DOHH2 (cell line): ENCODE results near the gene SF3A2.

ENCODE experiments used
- H3F3A ChIP-seq: fragments of 200-600 bp; sonication (generic), shearing (Covaris generic); 2 replicates; pipeline ENCODE4 v1.6.0; 2016; ENCODE audit warnings: antibody characterized with exemption, mild to moderate bottlenecking; ENCODE audit not compliant: control insufficient read depth, insufficient read depth
- H3K27ac ChIP-seq: fragments of 200-600 bp; sonication (generic); 2 replicates; pipeline ENCODE4 v1.5.1; 2014; ENCODE audit warnings: low read depth, mild to moderate bottlenecking, low read length, moderate library complexity
- H3K27me3 ChIP-seq: fragments of 200-600 bp; sonication (generic); 2 replicates; pipeline ENCODE4 v1.6.1; 2014; ENCODE audit warnings: mild to moderate bottlenecking, low read length, mixed read lengths; ENCODE audit not compliant: control insufficient read depth
- H3K36me3 ChIP-seq: fragments of 200-600 bp; sonication (generic); 2 replicates; pipeline ENCODE4 v1.6.1; 2014; ENCODE audit warnings: mild to moderate bottlenecking, low read length, moderate library complexity, mixed read lengths; ENCODE audit not compliant: control insufficient read depth
- H3K4me1 ChIP-seq: fragments of 200-600 bp; sonication (generic); 2 replicates; pipeline ENCODE4 v1.6.1; 2014; ENCODE audit warnings: mild to moderate bottlenecking, low read length, mixed read lengths; ENCODE audit not compliant: control insufficient read depth
- H3K4me2 ChIP-seq: fragments of 200-600 bp; sonication (generic); 2 replicates; pipeline ENCODE4 v1.6.0; 2014; ENCODE audit warnings: mild to moderate bottlenecking, low read length, moderate library complexity
- H3K4me3 ChIP-seq: fragments of 200-600 bp; sonication (generic); 2 replicates; pipeline ENCODE4 v1.5.1; 2014; ENCODE audit warnings: mild to moderate bottlenecking, low read length, mixed read lengths
- H3K79me2 ChIP-seq: fragments of 200-600 bp; sonication (generic); 2 replicates; pipeline ENCODE4 v1.6.1; 2014; ENCODE audit warnings: mild to moderate bottlenecking, low read length, mixed read lengths; ENCODE audit not compliant: control insufficient read depth
- H3K9me2 ChIP-seq: fragments of 200-600 bp; sonication (generic); replicated peaks from 2 replicates; pipeline ENCODE4 v1.6.1; 2014; ENCODE audit warnings: mild to moderate bottlenecking, low read length, mixed read lengths; ENCODE audit not compliant: control insufficient read depth
- H3K9me3 ChIP-seq: fragments of 200-600 bp; sonication (generic); 2 replicates; pipeline ENCODE4 v1.6.1; 2014; ENCODE audit warnings: antibody characterized with exemption, low read length, mixed read lengths; ENCODE audit not compliant: control insufficient read depth, insufficient read depth
- H4K20me1 ChIP-seq: fragments of 200-600 bp; sonication (generic); 2 replicates; pipeline ENCODE4 v1.6.0; 2014; ENCODE audit warnings: low read depth, mild to moderate bottlenecking, antibody characterized with exemption, low read length, moderate library complexity; ENCODE audit not compliant: control insufficient read depth, insufficient read depth
- EZH2phosphoT487 ChIP-seq: fragments of 200-600 bp; sonication (generic); IDR thresholded peaks from 2 replicates; pipeline ENCODE4 v1.6.1; 2017; ENCODE audit warnings: borderline replicate concordance, mild to moderate bottlenecking, antibody characterized with exemption, low read length, moderate library complexity, mixed read lengths
- TF ChIP-seq, protein P1 (sequence below): fragments of 200-600 bp; sonication (generic); IDR thresholded peaks from one replicate; pipeline ENCODE4 v1.5.1; 2014; ENCODE audit warnings: antibody characterized with exemption, mild to moderate bottlenecking, low read depth, low read length; ENCODE audit not compliant: poor library complexity, severe bottlenecking

SF3A2 gene

DNA sequence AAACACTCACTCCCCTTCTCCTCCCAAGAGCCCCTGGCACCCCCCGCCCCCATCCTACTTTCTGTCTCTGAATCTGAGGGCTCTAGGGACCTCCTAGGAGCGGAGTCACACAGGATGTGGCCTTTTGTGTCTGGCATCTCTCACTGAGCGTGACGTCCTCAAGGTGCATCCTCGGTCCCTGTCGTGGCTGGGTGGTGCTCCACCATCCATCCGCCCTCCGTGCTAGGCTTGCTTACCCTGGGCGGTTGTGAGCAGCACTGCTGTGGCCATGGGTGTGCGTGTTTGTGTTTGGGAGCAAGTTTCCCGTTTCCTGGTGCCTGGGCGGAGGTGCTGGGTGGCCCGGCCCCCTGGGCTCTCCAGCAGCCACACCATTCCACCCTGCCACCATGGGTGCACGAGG, 12.7 kb upstream of the SF3A2 start:
- no peaks in the 10 kb centered on the region for H3K27me3 ChIP-seq
- peaks cover 10% of the 10 kb centered on the region for H3K79me2 ChIP-seq
- TF ChIP-seq, protein P1, sequence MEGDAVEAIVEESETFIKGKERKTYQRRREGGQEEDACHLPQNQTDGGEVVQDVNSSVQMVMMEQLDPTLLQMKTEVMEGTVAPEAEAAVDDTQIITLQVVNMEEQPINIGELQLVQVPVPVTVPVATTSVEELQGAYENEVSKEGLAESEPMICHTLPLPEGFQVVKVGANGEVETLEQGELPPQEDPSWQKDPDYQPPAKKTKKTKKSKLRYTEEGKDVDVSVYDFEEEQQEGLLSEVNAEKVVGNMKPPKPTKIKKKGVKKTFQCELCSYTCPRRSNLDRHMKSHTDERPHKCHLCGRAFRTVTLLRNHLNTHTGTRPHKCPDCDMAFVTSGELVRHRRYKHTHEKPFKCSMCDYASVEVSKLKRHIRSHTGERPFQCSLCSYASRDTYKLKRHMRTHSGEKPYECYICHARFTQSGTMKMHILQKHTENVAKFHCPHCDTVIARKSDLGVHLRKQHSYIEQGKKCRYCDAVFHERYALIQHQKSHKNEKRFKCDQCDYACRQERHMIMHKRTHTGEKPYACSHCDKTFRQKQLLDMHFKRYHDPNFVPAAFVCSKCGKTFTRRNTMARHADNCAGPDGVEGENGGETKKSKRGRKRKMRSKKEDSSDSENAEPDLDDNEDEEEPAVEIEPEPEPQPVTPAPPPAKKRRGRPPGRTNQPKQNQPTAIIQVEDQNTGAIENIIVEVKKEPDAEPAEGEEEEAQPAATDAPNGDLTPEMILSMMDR = no peak
- TF ChIP-seq EZH2phosphoT487 = no peak
- peak overlapping the region; percentile 39 for H3K4me2 ChIP-seq
- H3K4me1 ChIP-seq = peaks cover 63% of the 10 kb centered on the region
- H3K9me2 ChIP-seq = no peaks in the 10 kb centered on the region
- no peaks in the 10 kb centered on the region for H3K9me3 ChIP-seq
- peak overlapping the region; percentile 54 for H3K27ac ChIP-seq
- peaks cover 16% of the 10 kb centered on the region for H3F3A ChIP-seq
- peaks cover 90% of the 10 kb centered on the region for H3K36me3 ChIP-seq
- 0 out of 2 replicates have a peak, but pooled peaks cover 3% of the 10 kb centered on the region for H4K20me1 ChIP-seq
- H3K4me3 ChIP-seq = 0 out of 2 replicates have a peak overlapping the region, but pooled peaks have one; percentile 4

DNA sequence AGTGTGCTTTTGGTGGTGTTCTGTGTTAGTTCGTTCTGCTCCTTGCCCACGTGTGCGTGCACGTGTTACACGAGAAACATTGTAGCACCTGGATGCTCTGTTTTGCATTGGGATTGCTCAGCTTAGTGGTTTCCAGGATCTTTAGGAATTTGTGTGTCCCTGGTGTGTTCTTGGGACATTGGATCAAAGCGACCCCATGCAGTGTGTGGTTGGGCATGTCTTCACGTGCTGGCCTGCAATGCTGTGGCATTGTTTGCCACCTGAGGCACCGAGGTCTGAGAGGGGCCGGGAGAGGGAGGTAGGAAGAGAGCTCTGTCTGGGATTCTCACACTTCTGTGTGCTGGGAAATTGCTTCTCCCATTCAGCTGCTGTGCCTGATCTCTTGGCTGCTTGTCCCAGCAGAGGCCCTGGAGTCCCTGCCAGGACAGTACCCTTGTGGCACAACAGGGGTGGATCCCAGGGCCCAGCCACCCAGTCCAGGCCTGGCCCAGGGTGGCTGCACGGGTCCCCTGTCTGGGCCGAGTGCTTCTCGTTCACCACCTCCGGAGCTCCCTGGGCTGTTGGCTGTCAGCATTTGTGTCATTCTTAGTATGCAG, 11.8 kb upstream of the SF3A2 start:
- TF ChIP-seq, protein P1 = no peak
- no peak for TF ChIP-seq EZH2phosphoT487
- Histone ChIP-seq H3K27me3 (no peaks in the 10 kb centered on the region), H3K79me2 (peaks cover 18% of the 10 kb centered on the region), H3K4me1 (peaks cover 69% of the 10 kb centered on the region), H3F3A (peaks cover 19% of the 10 kb centered on the region), H3K4me2 (no peak overlapping the region), H4K20me1 (0 out of 2 replicates have a peak, but pooled peaks cover 3% of the 10 kb centered on the region), H3K9me3 (no peaks in the 10 kb centered on the region), H3K36me3 (peaks cover 90% of the 10 kb centered on the region), H3K9me2 (no peaks in the 10 kb centered on the region), H3K27ac (peak overlapping the region; percentile 54; the same call in 1 of the 2 replicates), H3K4me3 (no peak overlapping the region)

DNA sequence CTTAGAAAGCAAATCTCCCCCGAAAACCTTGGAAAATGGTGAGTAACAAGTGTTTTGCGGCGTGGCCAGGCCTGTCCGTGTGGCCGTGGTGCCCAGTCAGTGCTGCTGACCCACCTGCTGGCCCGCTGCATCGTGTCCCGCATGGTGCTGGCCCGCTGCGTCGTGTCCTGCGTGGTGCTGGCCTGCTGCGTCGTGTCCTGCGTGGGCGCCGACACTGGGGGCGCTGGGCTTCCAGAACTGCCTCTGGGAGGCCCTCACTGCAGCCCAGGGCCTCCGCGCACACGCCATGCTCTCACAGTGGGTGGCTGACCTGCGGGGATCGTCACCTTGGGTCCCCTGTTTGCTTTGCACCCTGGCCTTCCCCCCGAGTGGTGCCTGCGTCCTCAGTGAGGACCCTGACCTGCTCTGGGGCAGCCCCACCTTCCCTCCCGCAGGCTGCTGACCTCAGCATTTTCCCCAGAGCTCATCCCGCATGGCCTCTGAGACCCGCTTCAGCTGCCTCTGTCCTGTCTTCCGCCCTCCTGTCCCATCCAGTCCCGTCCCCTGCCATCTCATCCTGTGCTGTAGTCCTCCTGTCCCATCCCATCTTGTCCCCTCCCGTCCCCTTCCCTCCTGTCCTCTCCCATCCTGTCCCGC, 11.1 kb upstream of the SF3A2 start:
- Histone ChIP-seq H3K9me2 (no peaks in the 10 kb centered on the region), H3K4me1 (peaks cover 69% of the 10 kb centered on the region), H3K9me3 (no peaks in the 10 kb centered on the region), H3K4me2 (no peak overlapping the region), H3K27me3 (no peaks in the 10 kb centered on the region), H3K79me2 (peaks cover 18% of the 10 kb centered on the region), H4K20me1 (0 out of 2 replicates have a peak, but pooled peaks cover 3% of the 10 kb centered on the region), H3K27ac (no peak overlapping the region), H3K4me3 (no peak overlapping the region), H3F3A (peaks cover 23% of the 10 kb centered on the region), H3K36me3 (peaks cover 90% of the 10 kb centered on the region)
- TF ChIP-seq, protein P1 = no peak
- no peak for TF ChIP-seq EZH2phosphoT487
